H1 (cell line): ENCODE data around the gene PRPF6. TPM values are rescaled to one million over a fixed set of nuclear protein-coding genes. Genes with fewer than 3 reads are reported as not detected.

Source experiments
- JUN ChIP-seq: IDR thresholded peaks from 2 replicates; pipeline ENCODE4 v1.6.1; 2011; ENCODE audit warnings: low read depth, mild to moderate bottlenecking, improper control_type of control experiment, low read length
- RBBP5 ChIP-seq: IDR thresholded peaks from 2 replicates; pipeline ENCODE4 v1.7.1; 2012; ENCODE audit warnings: low read depth, mild to moderate bottlenecking, inconsistent platforms, low read length, moderate library complexity, borderline replicate concordance
- RNF2 ChIP-seq: fragments of 200-900, 300-1000 bp; sonication (generic); IDR thresholded peaks from 2 replicates; pipeline ENCODE4 v1.7.1; 2016; ENCODE audit warnings: borderline replicate concordance, low read depth, mild to moderate bottlenecking, antibody characterized with exemption, low read length; ENCODE audit not compliant: poor library complexity, severe bottlenecking; ENCODE audit errors: missing control alignments
- ZNF274 ChIP-seq: IDR thresholded peaks from 2 replicates; pipeline ENCODE4 v1.7.0; 2012; ENCODE audit warnings: low read length, borderline replicate concordance; ENCODE audit errors: extremely low read depth
- polyA plus RNA-seq, 7 experiments: library from polyadenylated mRNA; depleted of rRNA in 3 of 7; stranded (reverse) in 5 of 7; unstranded in 2 of 7; fragments of >200 nt in 5 of 7; fragments of 200-250 nt in 2 of 7; gene quantifications; 1 replicate in 5 of 7; 2 replicates in 1 of 7; 4 replicates in 1 of 7; pipeline versions ENCODE4 v1.2.1 to v1.2.3, GENCODE V29; 2011 to 2013; ENCODE audit warnings: missing spikeins in 2 of 7, mixed read lengths in 2 of 7
- total RNA-seq: library from RNA; stranded (reverse); fragmentation: NEBNext Ultra II Directional; extraction: Animal tissue kit (Norgen Biotek cat#: 25700); gene quantifications from 2 replicates; pipeline ENCODE4 v1.2.1, GENCODE V29; 2021
- TF ChIP-seq, protein P1 (sequence below), 3 experiments: IDR thresholded peaks; 1 replicate in 2 of 3; 2 replicates in 1 of 3; pipeline versions ENCODE4 v1.5.1 to v1.6.1; 2011; ENCODE audit warnings: low read length in 3 of 3, mild to moderate bottlenecking in 3 of 3, inconsistent platforms in 2 of 3, low read depth in 1 of 3, moderate library complexity in 1 of 3; ENCODE audit not compliant: insufficient read depth in 1 of 3; ENCODE audit errors: control extremely low read depth in 1 of 3

Gene PRPF6
- total and polyA plus RNA-seq, 2 of the 8 experiments (the other 6 are each of a cell fraction or from before 2014, with no cell fraction given) = 27.9 to 76.9 TPM

DNA sequence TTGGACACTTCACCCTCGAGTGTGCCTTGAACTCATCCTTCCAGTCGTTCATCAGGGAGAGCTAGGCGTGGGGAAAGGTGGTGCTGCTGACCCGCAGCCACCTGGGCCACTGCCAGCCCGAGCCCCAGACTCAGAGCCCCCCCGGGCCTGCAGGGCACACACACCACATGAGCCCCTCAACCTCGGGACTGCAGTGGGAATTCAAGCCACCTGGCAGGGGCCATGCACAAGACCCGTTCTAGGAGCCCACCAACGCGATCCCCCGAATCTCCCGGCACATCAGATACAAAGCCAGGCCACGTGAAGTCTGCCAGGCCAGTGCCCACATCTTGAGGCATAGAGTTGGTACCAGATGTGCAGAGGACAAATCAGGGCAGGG lies 14.0 kb upstream of the PRPF6 start (continued):
- TF ChIP-seq RNF2 (no peak), JUN (no peak), RBBP5 (no peak), ZNF274 (no peak)
- TF ChIP-seq, protein P1, sequence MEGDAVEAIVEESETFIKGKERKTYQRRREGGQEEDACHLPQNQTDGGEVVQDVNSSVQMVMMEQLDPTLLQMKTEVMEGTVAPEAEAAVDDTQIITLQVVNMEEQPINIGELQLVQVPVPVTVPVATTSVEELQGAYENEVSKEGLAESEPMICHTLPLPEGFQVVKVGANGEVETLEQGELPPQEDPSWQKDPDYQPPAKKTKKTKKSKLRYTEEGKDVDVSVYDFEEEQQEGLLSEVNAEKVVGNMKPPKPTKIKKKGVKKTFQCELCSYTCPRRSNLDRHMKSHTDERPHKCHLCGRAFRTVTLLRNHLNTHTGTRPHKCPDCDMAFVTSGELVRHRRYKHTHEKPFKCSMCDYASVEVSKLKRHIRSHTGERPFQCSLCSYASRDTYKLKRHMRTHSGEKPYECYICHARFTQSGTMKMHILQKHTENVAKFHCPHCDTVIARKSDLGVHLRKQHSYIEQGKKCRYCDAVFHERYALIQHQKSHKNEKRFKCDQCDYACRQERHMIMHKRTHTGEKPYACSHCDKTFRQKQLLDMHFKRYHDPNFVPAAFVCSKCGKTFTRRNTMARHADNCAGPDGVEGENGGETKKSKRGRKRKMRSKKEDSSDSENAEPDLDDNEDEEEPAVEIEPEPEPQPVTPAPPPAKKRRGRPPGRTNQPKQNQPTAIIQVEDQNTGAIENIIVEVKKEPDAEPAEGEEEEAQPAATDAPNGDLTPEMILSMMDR (IDR thresholded peaks at IDR 0.05; ENCODE audit: control extremely low read depth in 1 of 3, insufficient read depth in 1 of 3, low read depth in 1 of 3, low read length in 3 of 3) = no peak
